Dendritic cell treated with granulocyte-macrophage colony-stimulating factor and Interleukin-4, amounts not matched to agents 40 ng/mL and 50 ng/mL, for 4 days (primary cell): ENCODE results near the gene PDLIM4.

Experiments used
- H3K27ac Mint-ChIP-seq: one replicate; pipeline ENCODE4 v1.8.0; 2022; ENCODE audit warnings: mild to moderate bottlenecking, mixed read lengths
- H3K27me3 Mint-ChIP-seq: one replicate; pipeline ENCODE4 v1.8.0; 2022; ENCODE audit warnings: mild to moderate bottlenecking, mixed read lengths
- H3K36me3 Mint-ChIP-seq: one replicate; pipeline ENCODE4 v1.8.0; 2022; ENCODE audit warnings: low read depth, mixed read lengths
- H3K4me1 Mint-ChIP-seq: one replicate; pipeline ENCODE4 v1.8.0; 2022; ENCODE audit warnings: low read depth, mixed read lengths
- H3K4me3 Mint-ChIP-seq: one replicate; pipeline ENCODE4 v1.8.0; 2022; ENCODE audit warnings: mild to moderate bottlenecking, moderate library complexity, mixed read lengths
- H3K9me3 Mint-ChIP-seq: one replicate; pipeline ENCODE4 v1.8.0; 2022; ENCODE audit warnings: mixed read lengths
- intact Hi-C: fragments of 100-400 bp; cut with micrococcal nuclease; formaldehyde crosslinking; loops from one replicate; pipeline ENCODE4 v1.15.0; 2022

Gene PDLIM4

DNA sequence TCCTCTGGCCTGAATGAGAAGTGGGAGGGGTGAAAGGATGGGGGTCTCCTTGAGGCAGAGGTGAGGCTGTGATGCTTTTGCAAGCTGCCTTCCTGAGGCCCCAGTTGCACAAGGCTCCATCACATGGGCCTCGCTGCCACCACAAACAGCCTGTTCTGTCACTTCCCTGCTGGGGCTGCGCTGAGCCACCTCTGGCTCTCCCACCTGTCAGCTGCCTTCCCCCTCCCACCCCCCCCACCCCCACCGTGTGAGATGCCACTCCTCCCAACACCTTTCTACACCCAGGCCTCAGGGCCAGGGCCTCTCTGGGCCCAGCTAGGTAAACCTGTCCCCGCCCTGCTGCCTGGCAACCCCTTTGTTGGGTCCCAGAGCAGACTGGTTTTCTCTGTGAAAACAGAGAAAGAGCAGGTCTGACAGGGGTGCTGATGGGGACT lies 4.5 kb upstream of the PDLIM4 start:
- peaks cover 24% of the 10 kb centered on the region for H3K4me1 Mint-ChIP-seq
- no peaks in the 10 kb centered on the region for H3K9me3 Mint-ChIP-seq
- peaks cover 37% of the 10 kb centered on the region for H3K27me3 Mint-ChIP-seq
- H3K27ac Mint-ChIP-seq: peak overlapping the region; percentile 25
- H3K4me3 Mint-ChIP-seq: no peak overlapping the region
- intact Hi-C loops: no loop called here
- no peaks in the 10 kb centered on the region for H3K36me3 Mint-ChIP-seq

DNA sequence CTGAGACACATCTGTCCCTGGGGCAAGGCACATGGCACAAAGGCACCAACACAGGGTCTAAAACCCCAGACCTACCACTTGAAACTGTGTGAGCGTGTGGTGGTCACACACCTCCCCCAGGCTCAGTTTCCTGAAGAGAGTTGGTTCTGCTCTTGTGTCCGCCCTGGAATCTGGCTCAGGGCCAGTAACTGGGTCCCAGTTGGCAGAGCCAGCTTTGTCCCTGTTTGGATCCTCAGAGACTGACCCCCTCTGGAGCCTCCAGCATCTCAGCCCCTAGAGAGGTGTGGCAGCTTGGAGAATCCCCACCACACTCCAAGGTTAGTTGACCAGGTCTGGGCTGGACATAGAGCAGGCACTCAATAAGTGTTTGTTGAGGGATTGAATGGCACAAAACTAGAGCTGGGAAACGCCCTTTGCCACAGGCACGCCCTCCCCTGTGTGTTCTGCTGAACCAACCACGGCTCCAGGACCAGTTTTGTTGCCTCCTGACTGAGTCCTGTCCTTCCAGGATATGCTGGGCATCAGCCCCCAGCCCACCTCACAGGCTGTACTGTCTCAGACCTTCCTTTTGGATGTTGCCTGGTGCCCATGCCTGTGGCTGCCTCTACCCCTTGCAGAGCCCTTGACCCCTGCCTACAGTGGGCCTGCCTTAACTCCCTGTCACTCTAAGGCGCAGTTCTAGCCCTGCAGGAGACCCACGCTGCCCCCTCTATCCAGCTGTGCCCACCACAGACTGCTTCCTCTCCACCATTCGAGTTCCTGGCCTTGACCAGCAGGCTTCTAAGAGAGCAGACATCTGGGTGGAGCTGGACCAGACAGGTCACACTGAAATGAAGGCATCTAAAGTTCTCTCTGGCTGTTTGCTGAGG lies 3.8 kb upstream of the PDLIM4 start:
- Mint-ChIP-seq H3K27me3 (peaks cover 41% of the 10 kb centered on the region), H3K27ac (no peak overlapping the region), H3K4me1 (peaks cover 31% of the 10 kb centered on the region), H3K4me3 (no peak overlapping the region), H3K36me3 (no peaks in the 10 kb centered on the region), H3K9me3 (no peaks in the 10 kb centered on the region)
- intact Hi-C loops: no loop called here

DNA sequence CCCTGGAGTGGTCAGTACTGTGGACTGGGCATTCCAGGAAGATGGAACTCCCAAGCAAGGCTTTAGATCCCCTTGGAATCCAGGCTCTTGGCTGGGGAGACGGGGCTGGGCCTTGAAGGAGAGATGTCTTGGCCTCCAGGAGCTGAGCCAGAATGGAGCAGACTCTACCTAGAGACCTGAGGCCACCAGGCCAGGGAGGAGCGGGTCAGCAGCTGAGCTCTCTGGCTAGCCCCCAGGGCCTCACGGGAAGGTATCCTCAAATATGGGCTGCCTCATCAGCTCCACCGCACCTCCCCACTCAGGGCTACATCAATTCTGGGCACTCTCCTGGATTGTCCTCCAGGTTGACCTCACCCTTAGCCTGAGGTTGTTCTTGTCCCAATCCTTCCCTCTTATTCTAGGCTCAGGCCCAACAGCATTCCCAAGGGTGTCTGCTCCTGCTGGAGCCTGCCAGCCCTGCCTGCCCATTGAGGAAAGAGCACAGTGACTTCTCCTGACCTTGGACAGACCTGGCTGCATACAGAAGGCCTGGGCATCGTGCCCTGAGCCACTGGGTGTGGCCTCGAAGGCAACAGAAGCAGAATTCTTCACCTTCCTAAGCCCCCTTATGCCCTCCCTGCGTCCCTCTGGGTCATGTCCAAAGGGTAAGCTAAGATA lies 3.0 kb upstream of the PDLIM4 start:
- intact Hi-C loops: no loop called here
- no peaks in the 10 kb centered on the region for H3K36me3 Mint-ChIP-seq
- H3K4me3 Mint-ChIP-seq: no peak overlapping the region
- H3K27ac Mint-ChIP-seq: no peak overlapping the region
- peaks cover 38% of the 10 kb centered on the region for H3K4me1 Mint-ChIP-seq
- H3K27me3 Mint-ChIP-seq: peaks cover 43% of the 10 kb centered on the region
- H3K9me3 Mint-ChIP-seq: no peaks in the 10 kb centered on the region

DNA sequence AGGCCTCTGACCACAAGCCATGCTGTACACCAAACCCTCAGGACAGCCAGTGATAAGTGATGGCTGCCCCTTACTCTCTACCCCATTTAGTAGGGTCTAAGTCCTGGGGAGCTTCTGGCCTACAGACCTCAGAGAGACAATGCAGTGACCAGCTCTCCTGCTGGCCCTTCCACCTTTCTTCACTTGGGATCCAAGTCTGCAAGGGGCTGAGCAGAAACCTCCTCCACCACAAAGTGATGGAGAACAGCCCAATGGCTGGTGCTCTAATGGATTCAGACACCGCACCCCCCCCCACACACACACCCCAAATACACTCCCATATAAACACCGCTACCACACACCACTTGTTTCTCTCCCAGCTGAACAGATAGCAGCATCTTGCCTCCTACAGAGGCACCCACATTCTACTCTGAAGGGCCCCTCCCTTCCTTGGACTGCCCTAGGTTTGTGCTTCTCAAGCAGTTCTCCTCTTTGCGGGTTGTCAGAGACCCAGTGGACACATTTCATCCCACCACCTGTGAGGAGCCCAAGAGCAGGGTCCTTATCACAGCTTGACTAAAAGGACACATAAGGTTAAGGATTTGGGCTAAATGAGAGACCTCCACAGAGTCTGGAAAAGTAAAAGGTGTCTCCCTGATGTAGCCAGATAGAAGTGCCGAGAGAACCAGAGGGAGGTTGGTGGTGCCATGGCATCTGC lies 1.3 kb upstream of the PDLIM4 start:
- intact Hi-C loops: no loop called here
- Mint-ChIP-seq H3K4me3 (no peak overlapping the region), H3K4me1 (peaks cover 46% of the 10 kb centered on the region), H3K9me3 (no peaks in the 10 kb centered on the region), H3K27me3 (peaks cover 42% of the 10 kb centered on the region), H3K36me3 (no peaks in the 10 kb centered on the region), H3K27ac (no peak overlapping the region)

DNA sequence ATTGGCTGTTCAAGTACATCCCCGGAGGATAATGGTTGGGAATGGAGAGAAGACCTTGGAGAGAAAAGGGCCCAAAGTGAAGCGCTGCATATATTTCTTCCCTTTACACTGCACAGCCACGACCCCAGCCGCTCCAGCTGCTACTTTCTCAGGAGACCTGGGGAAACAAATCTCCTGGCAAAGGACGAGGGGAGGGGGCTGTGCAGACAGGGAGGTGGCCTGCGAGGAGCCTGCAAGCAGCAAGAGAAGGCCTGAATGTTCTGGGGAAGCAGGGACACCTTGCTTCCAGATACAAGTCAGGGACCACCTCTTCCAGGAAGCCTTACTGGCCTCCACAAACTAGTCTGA lies 739 bp upstream of the PDLIM4 start:
- H3K4me3 Mint-ChIP-seq: no peak overlapping the region
- H3K27me3 Mint-ChIP-seq: peaks cover 42% of the 10 kb centered on the region
- H3K9me3 Mint-ChIP-seq: no peaks in the 10 kb centered on the region
- peaks cover 45% of the 10 kb centered on the region for H3K4me1 Mint-ChIP-seq
- intact Hi-C loops: no loop called here
- H3K27ac Mint-ChIP-seq: no peak overlapping the region
- no peaks in the 10 kb centered on the region for H3K36me3 Mint-ChIP-seq

DNA sequence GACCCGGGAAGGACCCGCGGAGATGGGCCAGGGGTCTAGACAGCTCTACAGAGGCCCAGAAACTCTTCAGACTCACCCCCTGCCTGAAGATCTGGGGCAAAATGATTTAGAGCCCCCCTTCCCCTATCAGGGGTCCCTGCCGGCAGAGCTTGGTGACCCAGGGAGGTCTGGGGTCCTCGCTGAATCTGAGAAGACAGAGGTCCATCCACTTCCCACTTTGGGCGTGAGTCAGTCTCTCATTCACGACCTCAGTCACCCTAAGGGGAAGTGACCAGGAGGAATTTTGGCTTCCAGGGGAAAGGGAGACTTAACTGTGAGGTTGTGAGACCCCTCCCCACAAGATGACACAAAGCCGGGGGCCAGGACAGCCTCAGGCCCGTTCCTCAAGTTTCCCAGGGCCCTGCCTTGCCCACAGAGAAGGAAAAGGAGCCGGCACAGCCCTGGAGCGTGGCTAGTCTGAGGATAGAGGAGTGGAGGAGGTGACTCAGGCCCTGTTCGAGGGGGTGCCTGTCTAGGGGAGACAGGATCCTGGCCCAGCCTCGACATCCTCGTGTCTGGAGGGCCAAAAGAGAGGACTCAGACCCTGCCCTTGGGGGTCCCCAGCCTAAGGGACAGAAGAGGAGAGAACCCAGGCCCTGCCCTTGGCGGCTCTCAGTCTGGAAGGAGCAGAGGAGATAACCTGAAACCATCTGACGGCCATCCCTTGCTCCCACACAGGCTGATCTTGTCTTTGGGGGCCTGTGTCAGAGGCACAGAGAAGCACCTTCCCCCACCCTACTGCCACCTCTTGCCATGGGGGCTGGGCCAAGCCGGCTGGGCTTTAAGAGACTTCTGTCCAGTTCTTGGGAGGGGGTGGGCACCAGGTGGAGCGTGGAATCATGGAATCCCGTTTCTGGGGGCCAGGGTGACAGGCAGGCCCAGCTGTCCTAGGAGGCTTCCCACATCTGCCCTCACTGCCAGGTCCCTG lies 889 bp downstream of the PDLIM4 start:
- Mint-ChIP-seq H3K4me1 (peaks cover 49% of the 10 kb centered on the region), H3K4me3 (peak overlapping the region; percentile 62), H3K36me3 (no peaks in the 10 kb centered on the region), H3K9me3 (no peaks in the 10 kb centered on the region), H3K27ac (peak overlapping the region; percentile 71), H3K27me3 (peaks cover 42% of the 10 kb centered on the region)
- intact Hi-C loops: no loop called here

DNA sequence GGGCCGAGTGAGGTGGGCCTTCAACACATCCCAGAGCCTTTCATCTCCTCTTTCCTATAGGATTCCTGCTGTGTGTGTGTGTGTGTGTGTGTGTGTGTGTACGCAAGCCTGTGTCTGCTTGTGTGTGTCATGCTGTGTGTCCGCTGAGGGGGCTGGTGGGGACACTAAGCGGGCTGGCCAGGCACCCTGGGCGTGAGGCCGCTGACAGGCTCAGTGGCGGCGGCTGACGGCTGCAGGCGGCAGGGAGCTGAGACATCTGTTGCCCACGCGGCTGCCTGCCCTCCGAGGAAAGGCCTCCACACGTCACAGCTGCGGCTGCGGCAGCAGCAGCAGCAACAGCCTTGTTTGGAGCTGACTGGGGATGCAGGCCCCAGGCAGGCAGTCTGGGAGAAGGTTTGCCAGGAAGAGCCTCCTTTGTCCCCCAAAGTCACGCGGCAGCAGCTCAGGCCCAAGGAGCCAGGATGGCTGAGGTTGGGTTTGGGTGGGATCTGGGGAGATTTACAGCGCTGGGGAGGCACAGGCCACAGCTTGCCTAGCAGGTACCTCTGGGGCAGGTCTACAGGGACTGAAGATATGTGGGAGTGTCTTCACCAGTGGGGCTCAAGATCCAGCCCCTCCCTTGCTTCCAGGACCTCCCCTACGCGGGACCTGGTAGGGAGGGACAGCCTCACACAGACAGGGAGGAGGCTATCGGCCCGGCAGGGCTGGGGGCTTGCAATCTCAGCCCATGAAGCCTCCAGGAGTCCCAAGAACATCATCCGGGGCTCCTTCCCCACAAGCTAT lies 1.8 kb downstream of the PDLIM4 start:
- Mint-ChIP-seq H3K9me3 (no peaks in the 10 kb centered on the region), H3K36me3 (no peaks in the 10 kb centered on the region), H3K4me3 (no peak overlapping the region), H3K27ac (peak overlapping the region; percentile 71), H3K4me1 (peaks cover 50% of the 10 kb centered on the region), H3K27me3 (peaks cover 39% of the 10 kb centered on the region)
- intact Hi-C loops: no loop called here

DNA sequence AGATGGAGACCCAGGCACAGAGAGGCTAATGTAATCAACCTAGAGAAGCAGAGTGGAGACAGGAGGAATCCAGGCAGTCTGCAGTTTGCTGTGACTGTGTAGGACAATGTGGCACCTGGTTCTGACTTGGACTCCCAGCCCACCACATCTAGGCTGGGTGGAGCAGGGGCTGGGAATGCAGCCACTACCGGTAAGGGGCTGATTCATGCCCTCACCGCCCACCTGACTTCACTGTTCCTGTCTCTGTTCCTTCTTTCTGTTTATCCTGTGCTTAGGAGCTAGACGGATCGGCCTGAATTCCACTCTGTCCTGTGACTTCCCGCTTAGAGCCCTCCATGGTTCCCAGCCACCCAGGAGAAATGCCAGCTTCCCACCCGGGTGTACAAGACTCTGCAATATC lies 2.6 kb downstream of the PDLIM4 start:
- H3K4me1 Mint-ChIP-seq: peaks cover 56% of the 10 kb centered on the region
- intact Hi-C loops: no loop called here
- peak overlapping the region; percentile 4 for H3K27ac Mint-ChIP-seq
- H3K4me3 Mint-ChIP-seq: no peak overlapping the region
- H3K9me3 Mint-ChIP-seq: no peaks in the 10 kb centered on the region
- H3K27me3 Mint-ChIP-seq: peaks cover 39% of the 10 kb centered on the region
- no peaks in the 10 kb centered on the region for H3K36me3 Mint-ChIP-seq

DNA sequence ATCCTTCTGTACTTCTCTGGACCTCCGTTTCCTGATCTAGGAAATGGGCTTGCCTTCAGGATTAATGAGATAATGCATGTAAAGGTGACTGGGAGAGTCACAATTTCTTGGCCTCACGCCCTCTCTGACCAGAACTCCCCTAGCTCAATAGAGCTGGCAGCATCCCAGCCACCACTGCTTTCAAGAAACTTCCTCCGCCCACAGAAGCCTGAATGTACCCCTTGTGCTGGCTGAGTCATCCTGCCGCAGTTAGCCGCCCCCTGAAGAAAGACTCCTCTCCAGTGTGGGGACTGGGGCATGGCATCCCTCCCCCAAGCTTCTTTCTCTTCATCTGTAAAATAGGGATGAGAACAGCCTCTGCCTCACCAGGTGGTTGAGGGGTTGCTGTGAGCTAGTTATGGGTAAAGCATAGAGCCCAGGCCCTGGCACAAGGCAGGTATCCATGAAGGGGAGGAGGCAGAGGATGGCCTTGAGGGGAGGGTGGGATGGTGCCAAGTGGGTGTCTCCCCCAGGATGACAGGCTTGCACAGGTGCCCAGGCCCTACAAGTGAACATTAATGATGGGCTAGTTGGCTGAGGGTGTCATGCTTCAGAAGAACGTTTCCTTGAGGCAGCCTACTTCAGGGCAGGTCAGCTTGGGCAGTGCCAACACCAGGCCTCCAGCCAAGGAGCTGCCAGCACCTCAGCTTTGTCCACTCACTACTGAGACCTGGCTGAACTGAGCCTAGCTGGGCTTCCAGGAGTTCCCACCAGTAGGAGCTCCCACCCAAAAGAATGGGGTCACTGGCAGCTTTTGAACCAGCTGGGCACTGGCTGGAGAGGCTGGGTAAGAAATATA lies 3.4 kb downstream of the PDLIM4 start:
- peaks cover 33% of the 10 kb centered on the region for H3K27me3 Mint-ChIP-seq
- no peaks in the 10 kb centered on the region for H3K36me3 Mint-ChIP-seq
- intact Hi-C loops: no loop called here
- peaks cover 56% of the 10 kb centered on the region for H3K4me1 Mint-ChIP-seq
- H3K27ac Mint-ChIP-seq: no peak overlapping the region
- H3K9me3 Mint-ChIP-seq: no peaks in the 10 kb centered on the region
- H3K4me3 Mint-ChIP-seq: no peak overlapping the region

DNA sequence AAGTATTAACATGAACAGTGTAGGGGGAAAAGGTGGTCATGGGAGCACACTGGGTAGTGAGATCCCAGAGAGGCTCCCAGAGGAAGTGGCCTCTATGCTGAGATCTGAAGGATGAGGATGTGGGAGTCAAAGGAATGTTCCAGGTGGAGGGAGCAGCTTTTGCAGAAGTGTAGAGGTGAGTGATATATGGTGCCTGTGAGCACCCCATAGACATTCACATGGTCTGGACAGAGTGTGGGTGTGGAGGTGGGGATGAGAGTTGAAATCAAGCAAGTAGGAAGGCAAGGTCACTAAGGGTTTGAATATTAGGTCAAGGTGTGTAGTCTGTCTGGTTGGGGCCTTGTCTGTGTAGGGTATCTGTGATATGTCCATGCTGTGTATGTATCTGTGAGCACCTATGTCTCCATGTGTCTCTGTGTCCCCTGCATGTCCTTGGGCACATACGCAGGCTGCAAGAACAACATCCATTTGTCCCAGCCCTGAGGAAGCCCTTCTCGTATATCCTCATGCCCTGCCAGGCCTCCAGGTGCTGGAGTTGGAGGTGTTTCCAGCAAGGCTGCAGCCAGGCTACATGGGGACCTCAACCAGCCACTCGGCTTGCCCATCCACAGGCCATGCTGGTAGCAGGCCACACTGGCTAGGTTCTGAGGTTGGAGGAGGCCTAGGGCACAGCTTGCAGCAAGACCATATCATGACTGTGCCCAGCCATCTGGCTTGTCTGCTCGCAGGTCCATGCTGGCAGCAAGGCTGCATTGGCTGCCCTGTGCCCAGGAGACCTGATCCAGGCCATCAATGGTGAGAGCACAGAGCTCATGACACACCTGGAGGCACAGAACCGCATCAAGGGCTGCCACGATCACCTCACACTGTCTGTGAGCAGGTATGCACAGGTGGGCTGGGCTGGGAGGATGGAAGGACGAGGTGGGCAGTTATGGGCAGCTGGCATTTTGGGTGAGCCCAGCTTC lies 4.7 kb downstream of the PDLIM4 start:
- intact Hi-C loops: no loop called here
- Mint-ChIP-seq H3K36me3 (peaks cover under 1% of the 10 kb centered on the region), H3K9me3 (no peaks in the 10 kb centered on the region), H3K27ac (no peak overlapping the region), H3K4me1 (peaks cover 56% of the 10 kb centered on the region), H3K27me3 (peaks cover 21% of the 10 kb centered on the region), H3K4me3 (no peak overlapping the region)

DNA sequence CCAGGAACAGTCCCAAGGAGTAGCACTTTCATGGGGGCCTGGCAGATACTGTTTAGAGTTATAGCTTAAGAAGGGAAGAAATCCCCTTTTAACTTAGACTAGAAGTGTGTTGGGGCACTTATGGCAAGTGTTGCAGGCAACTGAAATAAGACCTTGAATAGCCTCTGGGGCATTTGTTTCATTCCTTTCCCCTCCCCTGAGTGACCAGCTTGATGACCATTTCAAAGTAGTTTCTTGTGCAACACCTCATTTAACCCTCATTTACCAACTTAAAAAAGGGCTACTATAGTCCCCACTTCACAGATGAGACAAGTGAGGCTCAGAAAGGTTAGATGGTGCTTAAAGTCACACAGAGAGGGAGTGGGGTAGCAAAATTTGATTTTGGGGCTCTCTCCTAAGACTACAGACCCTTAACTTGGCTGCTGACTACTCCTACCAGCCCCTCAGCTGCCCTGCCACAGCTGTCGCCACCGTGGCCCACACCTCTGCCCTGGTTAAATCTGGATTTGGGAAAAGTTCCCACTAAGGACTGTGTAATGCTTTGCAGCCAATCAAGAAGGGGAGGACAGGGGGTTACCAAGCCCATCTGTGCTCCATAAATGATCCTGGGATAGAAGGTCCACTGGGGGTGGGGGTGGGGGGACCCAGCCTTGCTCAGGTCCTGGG lies 5.5 kb downstream of the PDLIM4 start:
- Mint-ChIP-seq H3K4me1 (peaks cover 53% of the 10 kb centered on the region), H3K27me3 (peaks cover 14% of the 10 kb centered on the region), H3K4me3 (no peak overlapping the region), H3K9me3 (no peaks in the 10 kb centered on the region), H3K27ac (no peak overlapping the region), H3K36me3 (peaks cover 6% of the 10 kb centered on the region)
- intact Hi-C loops: no loop called here
